Measurements from ENCODE around the gene MS4A3. TPM values are rescaled to one million over a fixed set of nuclear protein-coding genes. Genes with fewer than 3 reads are reported as not detected.

Gene MS4A3
- total and polyA plus RNA-seq, 9 of the 15 experiments (the other 6 are each of a cell fraction or from before 2014, with no cell fraction given), result 3.4 to 94.5 (median 58.8) TPM

GRCh38 chr11:60080535-60080934, 24.1 kb downstream of the MS4A3 start:
- WGBS (ENCODE audit: insufficient coverage, low coverage, missing lambda C conversion rate), result 44% methylated on average over 3 of the region's 3 CpGs
- Histone ChIP-seq H3K4me2 (ENCODE audit: insufficient read depth, low read length) (no peak overlapping the region), H3K4me3 (no peak overlapping the region), H3K27me3 (ENCODE audit: control insufficient read depth in 2 of 2, insufficient read depth in 2 of 2, low read length in 2 of 2) (no peaks in the 10 kb centered on the region), H3K9ac (ENCODE audit: insufficient read depth in 1 of 2, low read depth in 2 of 2, low read length in 2 of 2) (no peak overlapping the region), H3K9me3 (replicated peaks; ENCODE audit: control insufficient read depth, insufficient read depth, low read depth, low read length) (peaks cover 7% of the 10 kb centered on the region), H2AFZ (ENCODE audit: low read depth, low read length) (no peak overlapping the region), H3K4me1 (replicated peaks in 1 of 2; ENCODE audit: control insufficient read depth in 2 of 2, insufficient read depth in 2 of 2, low read length in 2 of 2) (peaks cover 0 to 8% of the 10 kb centered on the region in 2 experiments; a peak in 2 of 5 replicates), H3K9me1 (ENCODE audit: control insufficient read depth, insufficient read depth, low read length) (no peaks in the 10 kb centered on the region), H3K27ac (ENCODE audit: extremely low read depth, low read depth, low read length) (no peak overlapping the region), H4K20me1 (replicated peaks; ENCODE audit: control insufficient read depth, insufficient read depth, low read length) (no peaks in the 10 kb centered on the region), H3K36me3 (ENCODE audit: control insufficient read depth, insufficient read depth, low read length) (no peaks in the 10 kb centered on the region), H3K79me2 (ENCODE audit: control insufficient read depth, insufficient read depth, low read length) (no peaks in the 10 kb centered on the region)
- TF ChIP-seq BCLAF1 (IDR thresholded peaks at IDR 0.05; ENCODE audit: borderline replicate concordance in 1 of 2, control insufficient read depth in 1 of 2, low read depth in 2 of 2, low read length in 1 of 2) (no peak), MLLT1 (IDR thresholded peaks at IDR 0.05) (no peak), SRSF9 (IDR thresholded peaks at IDR 0.05; ENCODE audit: borderline replicate concordance, low read depth, low read length) (no peak), ZNF707 (CRISPR knock-in tag; conservative IDR thresholded peaks at IDR 0.05) (no peak), CC2D1A (IDR thresholded peaks at IDR 0.05) (peak; percentile 78), CHAMP1 (IDR thresholded peaks at IDR 0.05) (peak; percentile 80)
- DNase-seq (ENCODE audit: extremely low read depth in 1 of 4, low spot score in 3 of 4) (no peak), ATAC-seq (no peak), FAIRE-seq (no peak)
- no TSS peak for BruUV-seq (replicated peaks)
- in situ Hi-C loops (cut with MboI), result no loop called here
- intact Hi-C loops (cut with micrococcal nuclease), result no loop called here
- ChIA-PET POLR2A (no interaction called here), CTCF (ENCODE audit: low intra/inter-chr PET ratio) (no interaction called here)

All from K562 (cell line).